Measurements from ENCODE around the gene C2orf68. TPM values are rescaled to one million over a fixed set of nuclear protein-coding genes. Genes with fewer than 3 reads are reported as not detected.

Gene C2orf68
- total and polyA plus RNA-seq, 2 of the 13 experiments (the other 11 are each of a cell fraction or from before 2014, with no cell fraction given) = 47.1 to 77.4 TPM

- ChIA-PET POLR2A (no interaction called here), CTCF (ENCODE audit: low intra/inter-chr PET ratio, low total read pairs) (no interaction called here)
- DNase-seq (ENCODE audit: low spot score) (no peak), FAIRE-seq (no peak), ATAC-seq (no peak)
- H3K4me1 ChIP-seq (ENCODE audit: insufficient read depth, low read length) = peaks cover 27% of the 10 kb centered on the region
- H3K9me3 ChIP-seq (ENCODE audit: low read length) = no peaks in the 10 kb centered on the region
- H2AFZ ChIP-seq (ENCODE audit: low read length) = no peak overlapping the region
- no TSS peak for BruUV-seq (replicated peaks)
- no peak overlapping the region for H3K4me2 ChIP-seq (ENCODE audit: low read depth, low read length)
- peaks cover 38 to 89% of the 10 kb centered on the region in 2 experiments for H3K36me3 ChIP-seq (replicated peaks in 1 of 2; ENCODE audit: control insufficient read depth in 1 of 2, insufficient read depth in 2 of 2, low read length in 2 of 2)
- no peak overlapping the region for H3K9ac ChIP-seq (ENCODE audit: insufficient read depth, low read depth, low read length)
- no peak overlapping the region for H3K4me3 ChIP-seq (replicated peaks in 1 of 3; ENCODE audit: insufficient read depth in 1 of 3, low read depth in 2 of 3, low read length in 3 of 3)
- H3K79me2 ChIP-seq (ENCODE audit: insufficient read depth, low read length) = peaks cover 15% of the 10 kb centered on the region
- 97% methylated on average over 5 of the region's 5 CpGs for WGBS (ENCODE audit: low lambda C conversion rate)
- H3K27me3 ChIP-seq (ENCODE audit: control insufficient read depth in 1 of 2, insufficient read depth in 2 of 2, low read length in 2 of 2) = no peaks in the 10 kb centered on the region
- H4K20me1 ChIP-seq (ENCODE audit: insufficient read depth, low read length) = no peaks in the 10 kb centered on the region
- TF ChIP-seq ZNF782 (CRISPR knock-in tag; IDR thresholded peaks at IDR 0.05; ENCODE audit: borderline replicate concordance) = no peak
- intact Hi-C loops (cut with micrococcal nuclease; ENCODE audit: unreplicated experiment) (no loop called here), in situ Hi-C loops (cut with HindIII; ENCODE audit: extremely low pct_ligation_motif_present, low pct_unique_long_range_greater_than_20kb) (no loop called here)
- H3K27ac ChIP-seq (ENCODE audit: extremely low read length, insufficient read depth, low read length) = no peak overlapping the region
Observed at GRCh38 chr2:85623991-85624390, 12.1 kb upstream of the C2orf68 start.

- no peaks in the 10 kb centered on the region for H3K27me3 ChIP-seq (ENCODE audit: control insufficient read depth in 1 of 2, insufficient read depth in 2 of 2, low read length in 2 of 2)
- WGBS (ENCODE audit: low lambda C conversion rate) = 56% methylated on average over 1 of the region's 1 CpG
- ChIA-PET CTCF (ENCODE audit: low intra/inter-chr PET ratio, low total read pairs) (no interaction called here), POLR2A (interaction anchor here (1.5 to 1.9 kb wide), 2 partner anchors 9 to 203 kb away, joined by 3 to 5 read pairs; partner anchors contain the start of genes C2orf68 and SH2D6)
- ATAC-seq (peak; percentile 71), FAIRE-seq (no peak), DNase-seq (ENCODE audit: low spot score) (no peak)
- H4K20me1 ChIP-seq (ENCODE audit: insufficient read depth, low read length) = peaks cover 10% of the 10 kb centered on the region
- peaks cover 41% of the 10 kb centered on the region for H3K79me2 ChIP-seq (ENCODE audit: insufficient read depth, low read length)
- H3K4me3 ChIP-seq (replicated peaks in 1 of 3; ENCODE audit: insufficient read depth in 1 of 3, low read depth in 2 of 3, low read length in 3 of 3) = no peak overlapping the region; a peak in 1 of 6 replicates
- peak overlapping the region; percentile 6; the same call in 1 of the 2 replicates for H3K9ac ChIP-seq (ENCODE audit: insufficient read depth, low read depth, low read length)
- H3K4me2 ChIP-seq (ENCODE audit: low read depth, low read length) = peak overlapping the region; percentile 35
- H3K4me1 ChIP-seq (ENCODE audit: insufficient read depth, low read length) = peaks cover 49% of the 10 kb centered on the region
- H3K36me3 ChIP-seq (replicated peaks in 1 of 2; ENCODE audit: control insufficient read depth in 1 of 2, insufficient read depth in 2 of 2, low read length in 2 of 2) = peaks cover 32 to 68% of the 10 kb centered on the region in 2 experiments
- in situ Hi-C loops (cut with HindIII; ENCODE audit: extremely low pct_ligation_motif_present, low pct_unique_long_range_greater_than_20kb) (no loop called here), intact Hi-C loops (cut with micrococcal nuclease; ENCODE audit: unreplicated experiment) (no loop called here)
- peak overlapping the region; percentile 57 for H3K27ac ChIP-seq (ENCODE audit: extremely low read length, insufficient read depth, low read length)
- BruUV-seq (replicated peaks) = no TSS peak
- no peak overlapping the region for H2AFZ ChIP-seq (ENCODE audit: low read length)
- no peaks in the 10 kb centered on the region for H3K9me3 ChIP-seq (ENCODE audit: low read length)
- TF ChIP-seq HNF4A (CRISPR knock-in tag; IDR thresholded peaks at IDR 0.05) = peak; percentile 64
- no peak for TF ChIP-seq MTA1 (CRISPR knock-in tag; IDR thresholded peaks at IDR 0.05; ENCODE audit: borderline replicate concordance)
- TF ChIP-seq NFIC (IDR thresholded peaks at IDR 0.05; ENCODE audit: low read length) = peak; percentile 68; the same call in 1 of the 2 replicates
- TF ChIP-seq ONECUT2 (CRISPR knock-in tag; IDR thresholded peaks at IDR 0.05) = no peak
- TF ChIP-seq ZNF7 (CRISPR knock-in tag; IDR thresholded peaks at IDR 0.05) = peak; percentile 23; the same call in 1 of the 2 replicates
- TF ChIP-seq NCOA5 (CRISPR knock-in tag; IDR thresholded peaks at IDR 0.05) = no peak
- 0 out of 2 replicates have a peak, but pooled peaks have one; percentile 26 for TF ChIP-seq ZNF556 (CRISPR knock-in tag; IDR thresholded peaks at IDR 0.05; ENCODE audit: borderline replicate concordance)
- peak; percentile 58; the same call in 1 of the 2 replicates for TF ChIP-seq FOXA3 (CRISPR knock-in tag; IDR thresholded peaks at IDR 0.05)
- TF ChIP-seq ARID4A (CRISPR knock-in tag; IDR thresholded peaks at IDR 0.05; ENCODE audit: borderline replicate concordance) = peak; percentile 35; the same call in 1 of the 2 replicates
- no peak for TF ChIP-seq TARDBP (CRISPR knock-in tag; IDR thresholded peaks at IDR 0.05)
- no peak for TF ChIP-seq ZNF691 (CRISPR knock-in tag; IDR thresholded peaks at IDR 0.05; ENCODE audit: borderline replicate concordance, low read depth)
- TF ChIP-seq ZNF414 (CRISPR knock-in tag; IDR thresholded peaks at IDR 0.05) = peak; percentile 68; the same call in 1 of the 2 replicates
- TF ChIP-seq HOXA3 (CRISPR knock-in tag; IDR thresholded peaks at IDR 0.05) = no peak
Observed at GRCh38 chr2:85621338-85621737, 9.5 kb upstream of the C2orf68 start.
